HCEC 1CT (cell line): ENCODE data around the gene MCL1.
A peak's percentile ranks its signal among the peaks of the same experiment; 100 is the strongest.
"Not testable (repeated sequence)": the region's sequence is repeated elsewhere in the genome, so short reads cannot be mapped to it uniquely, and the experiment has no call there.

Experiments used
- DNase-seq: peaks from one replicate; pipeline ENCODE4 v3.0.0-alpha.2; 2017

Gene MCL1

DNA sequence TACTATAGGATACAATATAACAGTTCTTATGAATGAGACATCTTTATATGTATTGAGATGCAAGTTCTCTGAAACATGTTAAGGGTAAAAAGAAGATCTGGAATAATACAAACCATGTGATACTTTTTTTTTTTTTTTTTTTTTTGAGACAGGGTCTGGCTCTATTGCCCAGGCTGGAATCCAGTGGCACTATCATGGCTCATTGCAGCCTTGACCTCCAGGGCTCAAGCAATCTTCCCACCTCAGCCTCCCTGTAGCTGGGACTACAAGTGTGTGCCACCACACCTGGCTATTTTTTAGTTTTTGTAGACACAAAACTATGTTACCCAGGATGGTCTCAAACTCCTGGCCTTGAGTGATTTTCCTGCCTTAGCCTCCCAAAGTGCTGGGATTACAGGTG, 22.1 kb upstream of the MCL1 start:
- DNase-seq = no peak

DNA sequence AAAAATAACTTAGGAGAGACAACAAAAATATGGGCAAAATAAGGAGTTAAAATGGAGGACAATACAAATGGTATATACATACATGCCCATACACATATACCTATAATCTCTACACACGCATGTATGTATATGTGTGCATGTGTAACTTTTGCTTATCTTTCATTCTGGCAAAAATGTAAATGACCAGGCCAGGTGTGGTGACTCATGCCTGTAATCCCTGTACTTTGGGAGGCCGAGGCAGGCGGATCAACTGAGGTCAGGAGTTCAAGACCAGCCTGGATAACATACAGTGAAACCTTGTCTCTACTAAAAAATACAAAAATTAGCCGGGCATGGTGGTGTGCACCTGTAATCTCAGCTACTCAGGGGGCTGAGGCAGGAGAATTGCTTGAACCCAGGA, 18.9 kb upstream of the MCL1 start:
- not testable (repeated sequence) for DNase-seq

DNA sequence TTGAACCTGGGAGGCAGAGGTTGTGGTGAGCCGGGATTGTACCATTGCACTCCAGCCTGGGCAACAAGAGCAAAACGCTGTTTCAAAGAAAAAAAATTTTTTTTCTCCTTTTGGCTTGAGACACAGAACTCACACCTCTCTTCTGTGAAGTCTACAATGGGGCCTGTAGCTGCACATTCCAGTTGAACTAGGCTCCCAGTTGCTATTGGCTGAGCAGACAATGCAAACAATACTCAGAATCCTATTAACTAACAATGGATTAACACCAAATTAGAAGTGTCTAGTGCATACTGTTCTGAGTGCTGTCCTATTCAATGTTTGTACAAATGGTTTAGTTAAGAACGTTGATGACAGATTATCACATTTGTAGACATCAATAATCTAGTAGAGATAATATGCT, 17.6 kb upstream of the MCL1 start:
- DNase-seq = no peak

DNA sequence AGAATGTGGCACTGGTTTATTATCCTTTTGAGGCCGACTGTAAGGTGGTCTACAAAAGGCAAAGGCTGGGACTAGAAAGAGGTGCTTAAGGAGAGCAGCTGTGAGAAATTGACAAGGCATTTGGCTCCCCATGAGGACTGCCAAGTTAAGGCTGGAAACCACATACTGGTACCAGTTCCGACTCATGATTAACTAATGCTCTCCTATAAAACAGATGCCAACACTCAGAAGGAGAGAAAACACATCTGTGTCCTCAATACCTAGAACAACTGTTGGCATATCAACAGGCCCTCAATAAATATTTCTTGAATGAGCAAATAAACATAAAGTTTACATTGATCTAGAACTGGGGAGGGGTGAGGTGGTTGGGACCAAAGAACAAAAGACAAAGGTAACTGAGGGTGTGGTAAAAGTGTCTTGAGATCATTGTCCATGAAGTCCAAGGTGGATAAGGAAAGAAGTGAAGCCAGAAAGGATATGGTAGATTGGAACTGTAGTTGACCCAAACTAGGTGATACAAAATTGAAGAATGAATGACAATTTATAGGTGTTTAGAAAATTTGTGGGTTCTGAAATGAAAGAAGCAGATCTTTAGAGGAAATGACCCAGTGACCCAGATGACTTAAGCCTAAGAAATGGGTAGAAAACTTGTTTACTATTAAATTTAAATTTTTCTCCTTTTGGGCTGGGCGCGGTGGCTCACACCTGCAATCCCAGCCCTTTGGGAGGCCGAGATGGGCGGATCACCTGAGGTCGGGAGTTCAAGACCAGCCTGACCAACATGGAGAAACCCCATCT, 16.9 kb upstream of the MCL1 start:
- DNase-seq = peak; percentile 56

DNA sequence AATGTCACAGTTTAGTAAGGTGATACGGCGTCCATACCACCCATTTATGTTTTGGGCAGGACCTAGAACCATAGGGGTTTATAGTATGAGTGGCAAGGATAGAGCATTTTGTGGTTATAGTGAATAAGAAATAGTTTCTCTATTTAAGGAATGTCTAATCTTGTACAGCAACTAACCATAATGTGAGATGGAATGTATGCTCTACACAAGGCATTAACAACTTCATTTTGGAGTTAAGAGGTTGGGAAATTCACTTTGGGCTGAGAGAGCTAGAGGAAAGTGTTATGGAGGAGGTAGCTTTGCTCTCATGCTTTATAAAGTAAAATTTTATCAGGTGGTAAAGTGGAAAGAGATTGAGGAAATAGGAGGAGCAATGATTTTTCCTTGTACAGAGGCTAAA, 3.0 kb upstream of the MCL1 start:
- DNase-seq = no peak

DNA sequence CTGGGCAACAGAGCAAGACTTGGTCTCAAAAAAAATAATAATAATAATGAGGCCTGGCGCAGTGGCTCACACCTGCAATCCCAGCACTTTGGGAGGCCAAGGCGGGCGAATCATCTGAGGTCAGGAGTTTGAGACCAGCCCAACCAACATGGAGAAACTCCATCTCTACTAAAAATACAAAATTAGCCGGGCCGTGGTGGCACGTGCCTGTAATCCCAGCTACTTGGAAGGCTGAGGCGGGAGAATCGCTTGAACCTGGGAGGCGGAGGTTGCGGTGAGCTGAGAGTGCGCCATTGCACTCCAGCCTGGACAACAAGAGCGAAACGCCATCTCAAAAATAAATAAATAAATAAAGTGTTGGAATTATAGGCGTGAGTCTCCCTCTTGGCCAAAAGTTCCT, 2.6 kb upstream of the MCL1 start:
- DNase-seq = not testable (repeated sequence)

DNA sequence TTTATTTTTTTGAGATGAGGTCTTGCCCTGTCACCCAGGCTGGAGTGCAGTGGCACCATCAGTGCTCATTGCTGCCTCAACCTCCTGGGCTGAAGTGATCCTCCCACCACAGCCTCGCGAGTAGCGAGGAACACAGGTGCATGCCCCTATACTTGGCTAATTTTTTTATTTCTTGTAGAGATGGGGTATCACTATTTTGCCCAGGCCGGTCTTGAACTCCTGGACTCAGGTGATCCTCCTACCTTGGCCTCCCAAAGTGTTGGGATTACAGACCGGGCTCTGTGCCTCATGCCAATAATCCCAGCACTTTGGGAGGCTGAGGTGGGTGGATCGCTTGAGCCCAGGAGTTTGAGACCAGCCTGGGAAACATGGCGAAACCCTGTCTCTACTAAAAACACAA, 2.0 kb upstream of the MCL1 start:
- DNase-seq = not testable (repeated sequence)

DNA sequence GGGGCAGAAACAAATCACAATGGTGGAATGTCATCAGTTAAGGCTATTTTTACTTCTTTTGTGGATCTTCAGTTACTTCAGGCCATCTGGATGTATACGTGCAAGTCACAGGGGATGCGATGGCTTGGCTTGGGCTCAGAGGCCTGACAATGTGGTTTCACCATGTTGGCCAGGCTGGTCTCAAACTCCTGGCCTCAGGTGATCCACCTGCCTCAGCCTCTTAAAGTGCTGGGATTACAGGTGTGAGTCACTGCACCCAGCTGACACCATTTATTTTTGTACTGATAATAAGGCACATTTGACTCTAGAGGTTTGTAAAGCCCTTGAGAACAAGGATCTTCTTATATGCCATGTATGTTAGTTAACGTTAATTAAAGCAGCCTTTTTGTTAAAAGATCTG, 1.6 kb upstream of the MCL1 start:
- DNase-seq = not testable (repeated sequence)

DNA sequence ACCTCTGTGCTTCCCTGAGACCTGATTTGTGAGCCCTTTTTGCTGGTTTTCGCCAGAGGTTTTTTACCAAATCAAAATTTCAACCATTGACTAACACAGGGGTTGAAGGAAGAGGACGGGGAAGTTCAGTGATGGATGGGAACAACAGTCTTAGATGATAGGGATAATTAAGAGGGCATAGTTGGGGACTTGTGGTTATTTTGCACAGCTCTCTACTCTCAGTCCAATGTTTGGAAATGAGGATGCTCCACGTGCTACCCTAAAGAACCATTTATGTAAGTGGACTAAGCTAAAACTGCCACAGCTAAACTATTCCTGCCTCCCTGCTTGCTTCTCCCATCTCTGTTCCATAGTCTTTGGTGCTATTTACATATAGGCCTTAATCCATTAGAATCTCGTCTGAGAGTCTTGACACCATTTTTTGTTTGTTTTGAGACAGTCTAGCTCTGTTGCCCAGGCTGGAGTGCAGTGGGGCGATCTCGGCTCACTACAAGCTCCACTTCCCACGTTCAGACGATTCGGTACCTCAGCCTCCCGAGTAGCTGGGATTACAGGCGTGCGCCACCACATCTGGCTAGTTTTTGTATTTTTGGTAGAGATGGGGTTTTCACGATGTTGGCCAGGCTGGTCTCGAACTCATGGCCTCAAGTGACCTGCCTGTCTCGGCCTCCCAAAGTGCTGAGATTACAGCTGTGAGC, 684 bp upstream of the MCL1 start:
- no peak for DNase-seq

DNA sequence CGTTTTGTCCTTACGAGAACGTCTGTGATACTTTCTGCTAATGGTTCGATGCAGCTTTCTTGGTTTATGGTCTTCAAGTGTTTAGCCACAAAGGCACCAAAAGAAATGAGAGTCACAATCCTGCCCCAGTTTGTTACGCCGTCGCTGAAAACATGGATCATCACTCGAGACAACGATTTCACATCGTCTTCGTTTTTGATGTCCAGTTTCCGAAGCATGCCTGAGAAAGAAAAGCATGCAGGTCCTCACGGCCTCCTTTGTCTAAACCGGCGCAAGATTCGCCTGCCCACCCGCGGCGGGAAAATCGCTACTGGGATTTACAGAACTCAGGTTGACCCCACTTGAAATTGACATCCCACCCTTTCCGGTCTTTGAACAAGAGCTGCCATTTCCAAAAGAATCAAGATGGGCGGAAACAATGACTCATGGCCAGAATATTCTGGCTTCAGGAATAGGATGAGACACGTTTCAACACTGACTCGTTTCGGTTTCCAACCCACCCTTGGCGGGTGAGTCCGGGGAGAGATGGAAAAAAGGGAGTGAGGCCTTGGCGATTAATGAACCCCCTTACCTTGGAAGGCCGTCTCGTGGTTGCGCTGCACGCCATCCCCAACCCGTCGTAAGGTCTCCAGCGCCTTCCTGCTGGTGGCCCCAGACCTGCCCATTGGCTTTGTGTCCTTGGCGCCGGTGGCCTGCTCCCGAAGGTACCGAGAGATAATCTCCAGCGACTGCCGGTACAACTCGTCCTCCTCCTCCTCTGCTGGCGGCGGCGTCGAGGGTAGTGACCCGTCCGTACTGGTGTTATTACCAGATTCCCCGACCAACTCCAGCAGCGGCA, 919 bp downstream of the MCL1 start:
- DNase-seq = peak; percentile 91

DNA sequence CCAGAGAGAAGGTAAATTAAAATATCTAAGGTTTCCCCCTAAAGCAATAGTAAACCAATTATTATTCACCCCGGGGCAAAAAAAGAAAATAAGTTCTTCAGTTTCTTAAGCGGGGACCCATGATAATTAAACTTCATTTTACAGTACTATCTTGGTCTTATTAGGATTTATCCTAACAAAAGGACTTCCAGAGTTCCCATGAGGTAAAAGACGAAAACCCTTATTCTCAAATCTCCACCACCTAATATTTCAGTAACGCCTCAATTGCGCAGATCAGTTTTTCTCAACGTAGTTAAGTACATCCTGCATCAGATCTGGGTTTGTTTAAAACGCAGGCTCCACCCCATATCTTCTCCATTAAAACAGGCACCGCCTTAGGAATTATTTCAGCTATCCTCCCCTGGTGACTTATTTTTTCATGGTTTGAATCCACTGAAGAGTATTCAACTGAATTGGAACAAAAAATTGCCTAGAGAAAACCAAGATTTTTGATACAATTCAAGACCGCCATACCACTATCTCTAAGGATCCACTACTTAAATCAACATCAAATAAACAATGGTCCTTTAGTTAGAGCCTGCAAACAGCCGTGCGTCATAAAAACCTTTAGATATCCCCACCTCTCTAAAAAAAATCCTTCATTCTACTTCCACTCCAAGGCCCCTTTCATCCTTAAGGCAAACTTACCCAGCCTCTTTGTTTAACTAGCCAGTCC, 1.7 kb downstream of the MCL1 start:
- no peak for DNase-seq

DNA sequence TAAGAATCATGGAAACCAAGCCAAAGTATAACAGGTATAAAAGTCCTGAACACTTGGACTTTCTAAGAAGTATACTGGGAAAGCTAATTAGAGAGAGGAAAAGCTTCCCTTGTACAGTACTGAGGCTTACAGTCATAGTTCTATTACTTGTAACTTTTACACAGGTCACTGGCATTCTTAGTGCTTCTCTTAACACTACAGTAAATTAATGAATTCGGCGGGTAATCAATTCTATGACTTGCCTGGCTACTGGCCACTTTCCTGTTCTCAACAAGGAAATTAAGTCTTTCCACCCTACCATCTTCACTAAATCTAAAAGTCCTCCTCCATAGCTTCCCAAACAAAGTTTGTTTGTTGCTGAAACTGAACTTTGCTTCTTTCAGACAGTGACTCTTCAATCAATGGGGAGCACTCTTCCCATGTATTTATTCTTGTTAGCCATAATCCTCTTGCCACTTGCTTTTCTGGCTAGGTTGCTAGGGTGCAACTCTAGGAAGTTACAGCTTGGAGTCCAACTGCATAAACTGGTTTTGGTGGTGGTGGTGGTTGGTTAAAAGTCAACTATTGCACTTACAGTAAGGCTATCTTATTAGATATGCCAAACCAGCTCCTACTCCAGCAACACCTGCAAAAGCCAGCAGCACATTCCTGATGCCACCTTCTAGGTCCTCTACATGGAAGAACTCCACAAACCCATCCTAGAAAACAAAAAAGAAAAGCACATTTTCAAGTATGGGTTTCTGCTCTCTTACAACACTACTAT, 2.4 kb downstream of the MCL1 start:
- no peak for DNase-seq

DNA sequence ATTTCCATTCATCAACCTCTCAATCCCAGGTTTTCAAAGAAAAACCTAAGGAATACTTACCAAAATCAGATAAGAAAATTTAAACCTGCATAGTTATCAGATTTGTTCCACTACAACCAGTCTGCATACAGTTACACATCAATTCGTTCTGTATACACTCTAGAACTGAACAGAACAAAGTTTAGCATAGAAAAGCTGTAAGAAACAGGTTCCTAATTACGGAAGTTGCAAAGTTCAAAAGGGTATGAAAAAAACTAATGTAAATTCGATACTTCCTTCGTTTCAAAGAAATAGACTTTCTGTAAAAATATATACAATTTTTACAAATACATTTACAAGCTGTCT, 3.1 kb downstream of the MCL1 start:
- no peak for DNase-seq

DNA sequence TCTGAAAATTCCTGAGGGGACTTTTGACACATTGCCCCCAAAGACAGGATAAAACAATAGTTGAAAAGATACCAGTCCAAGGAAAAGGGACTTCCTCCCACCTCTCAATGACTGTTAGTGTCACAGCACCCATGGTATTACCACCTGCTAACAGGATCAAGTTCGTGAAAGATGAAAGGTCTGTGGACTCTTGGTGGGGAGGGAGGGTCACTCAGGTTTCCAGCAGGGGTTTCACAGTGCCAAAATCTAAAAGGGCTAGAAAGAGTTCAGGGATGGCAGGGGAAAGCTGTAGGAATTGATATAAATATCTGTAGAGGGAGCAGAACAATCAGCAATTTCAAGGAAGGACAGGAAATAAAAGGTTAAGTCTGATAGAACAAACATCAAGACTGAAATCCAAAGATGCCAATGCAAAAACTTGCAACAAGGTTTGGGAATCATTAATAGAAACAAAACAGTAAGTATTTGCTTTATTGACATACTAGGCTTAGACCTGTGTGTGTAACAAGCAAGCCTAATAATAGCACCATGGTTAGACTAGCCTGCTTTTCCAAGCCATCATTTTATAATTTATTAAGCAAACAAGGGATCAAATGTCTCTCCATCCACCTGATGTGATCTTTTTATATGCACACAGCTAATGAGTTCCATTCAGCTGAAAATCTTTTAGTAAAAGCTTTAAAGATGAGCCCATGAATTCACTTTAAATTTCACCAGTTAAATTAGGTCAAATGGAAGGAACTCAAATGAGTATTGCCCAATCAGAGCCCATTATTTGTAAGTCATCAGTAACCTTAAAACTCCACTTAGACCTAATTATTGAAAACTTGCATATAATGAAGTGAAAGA, 3.7 kb downstream of the MCL1 start:
- no peak for DNase-seq

DNA sequence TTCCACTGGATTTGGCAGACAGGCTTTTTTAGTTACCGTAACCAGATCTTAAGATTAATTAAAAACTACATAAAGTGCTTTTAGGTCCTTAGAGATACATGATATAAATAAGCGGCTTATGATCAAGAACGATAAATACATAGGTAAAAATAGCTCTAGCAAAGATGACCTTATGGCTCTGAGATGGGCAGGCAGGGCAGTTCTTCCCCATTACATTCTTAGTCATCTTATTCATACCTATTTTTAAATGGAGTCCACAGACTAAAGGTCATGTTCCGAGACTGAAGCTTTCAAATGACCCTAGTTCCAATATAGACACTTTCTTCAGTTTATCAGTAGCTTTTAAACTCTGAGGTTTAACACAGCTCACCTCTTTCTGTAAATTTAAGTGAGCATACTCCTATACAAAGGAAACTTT, 4.3 kb downstream of the MCL1 start:
- no peak for DNase-seq

DNA sequence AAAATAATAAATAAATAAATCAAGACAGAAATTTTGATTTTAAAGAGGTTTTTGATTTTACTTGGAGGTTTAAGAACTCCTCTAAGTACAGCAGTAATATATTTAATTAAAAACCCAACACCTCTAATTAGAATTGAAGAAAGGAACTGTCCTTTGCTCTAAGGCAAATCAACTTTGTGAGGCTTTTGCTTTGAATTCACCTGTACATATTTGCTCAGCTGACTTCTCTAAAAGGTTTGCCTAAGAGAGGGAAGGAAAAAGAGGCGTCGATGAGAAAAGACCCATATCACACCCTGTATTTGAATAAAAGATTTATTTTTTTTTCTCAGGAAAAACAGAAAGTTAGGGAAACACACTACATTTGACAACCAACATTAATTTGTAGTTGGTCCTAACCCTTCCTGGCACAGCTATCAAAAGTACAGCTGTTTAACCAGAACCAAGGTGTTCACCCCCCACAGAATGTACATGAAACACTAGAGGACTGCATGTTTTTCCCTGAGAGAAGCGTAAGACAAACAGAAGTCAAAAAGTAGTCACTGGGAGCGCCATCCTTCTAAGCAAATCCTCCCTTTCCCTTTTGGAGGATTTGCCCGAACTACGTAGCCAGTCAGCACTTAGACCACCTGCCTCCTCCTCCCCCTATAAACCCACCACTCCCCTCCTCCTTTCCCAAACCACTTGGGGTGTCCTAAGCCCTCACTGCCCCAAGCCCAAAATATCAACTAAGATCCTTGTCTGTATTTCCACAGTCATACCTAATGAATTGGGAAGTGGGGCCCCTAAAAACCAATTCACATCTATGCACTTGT, 4.9 kb downstream of the MCL1 start:
- DNase-seq = no peak

DNA sequence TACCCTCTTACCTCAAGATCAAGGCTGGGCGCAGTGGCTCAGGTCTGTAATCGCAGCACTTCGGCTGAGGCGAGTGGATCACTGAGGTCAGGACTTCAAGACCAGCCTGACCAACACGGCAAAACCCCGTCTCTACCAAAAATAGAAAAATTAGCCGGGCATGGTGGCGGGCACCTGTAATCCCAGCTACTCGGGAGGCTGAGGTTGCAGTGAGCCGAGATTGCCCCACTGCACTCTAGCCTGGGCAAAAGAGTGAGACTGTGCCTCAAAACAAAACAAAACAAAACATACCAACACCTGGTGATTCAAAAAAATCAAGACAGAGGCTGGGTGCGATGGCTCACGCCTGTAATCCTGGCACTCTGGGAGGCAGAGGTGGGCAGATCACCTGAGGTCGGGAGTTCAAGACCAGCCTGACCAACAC, 5.8 kb downstream of the MCL1 start:
- DNase-seq = not testable (repeated sequence)

DNA sequence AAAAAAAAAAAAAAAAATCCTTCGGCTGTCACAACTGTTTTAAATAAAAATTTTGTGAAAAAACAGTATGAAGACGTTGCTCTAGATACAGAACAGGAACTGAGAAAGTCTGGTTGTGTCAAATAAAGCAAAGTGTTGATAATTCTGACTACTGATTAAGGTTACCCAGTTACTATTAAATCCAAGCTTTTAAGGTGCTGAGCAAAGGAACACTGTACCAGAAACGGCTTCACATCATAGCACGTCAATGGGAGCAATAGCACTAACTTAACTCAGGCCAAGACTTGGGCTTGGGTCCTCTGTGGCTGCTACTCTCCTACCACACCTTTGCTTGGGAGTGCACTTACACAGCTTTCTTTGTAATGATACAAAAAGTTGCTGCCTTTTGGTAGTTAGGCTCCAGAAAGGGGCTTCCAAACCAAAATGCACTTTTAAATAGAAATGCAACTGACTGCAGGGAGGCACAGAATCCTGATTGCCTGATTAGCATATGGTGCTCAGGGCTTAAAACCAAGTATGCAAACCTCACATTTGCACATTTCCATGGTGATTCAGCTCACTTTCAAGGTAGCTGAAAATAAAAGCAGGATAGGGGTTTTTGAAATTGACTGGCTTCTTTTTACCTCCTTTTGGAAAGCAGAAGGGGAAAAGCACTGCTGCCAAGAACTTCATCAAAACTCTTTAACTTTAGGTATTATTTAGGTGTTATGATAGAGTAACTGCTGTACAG, 6.3 kb downstream of the MCL1 start:
- no peak for DNase-seq

DNA sequence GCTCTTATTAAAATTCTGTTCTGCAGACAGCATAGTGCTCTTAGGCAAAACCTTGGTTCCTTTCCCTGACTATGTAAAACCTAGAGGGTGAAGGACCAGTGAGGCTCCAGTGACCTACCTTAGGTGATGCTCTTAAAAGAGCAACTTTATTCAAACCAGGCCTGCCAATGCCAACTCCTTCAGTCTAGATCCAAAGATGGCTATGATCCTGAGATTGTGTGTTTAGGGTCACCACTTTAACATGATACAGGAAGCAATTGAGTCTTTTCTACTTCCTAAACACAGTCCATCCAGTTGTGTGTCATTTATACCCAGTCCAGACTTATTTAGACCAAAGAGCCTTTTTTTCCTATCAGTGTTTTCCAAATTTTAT, 10.8 kb downstream of the MCL1 start:
- no peak for DNase-seq
